ENCODE results near the gene PIM1. TPM values are rescaled to one million over a fixed set of nuclear protein-coding genes. Genes with fewer than 3 reads are reported as not detected.
A peak's percentile ranks its signal among the peaks of the same experiment; 100 is the strongest.

The PIM1 gene
- total RNA-seq, 1 experiment from 2014 or later, result 47.5 TPM

GRCh38 chr6:37221585-37222124 is 51.7 kb downstream of the PIM1 start:
- H3K56ac ChIP-seq (ENCODE audit: insufficient read length, low read depth, low read length), result no peak overlapping the region
- H3K14ac ChIP-seq (ENCODE audit: insufficient read depth, low read length), result no peak overlapping the region
- no peak overlapping the region for H3K23ac ChIP-seq (ENCODE audit: insufficient read length, low read depth, low read length)
- Mint-ChIP-seq H3K27ac (peak overlapping the region; percentile 88 to 96 (median 92); a peak in 6 of 7 replicates), H3K9me3 (no peaks in the 10 kb centered on the region), H3K4me3 (peak overlapping the region; percentile 79 to 90), H3K4me1 (peaks cover 12% of the 10 kb centered on the region in 2 experiments), H3K36me3 (ENCODE audit: insufficient read depth in 1 of 3, low read depth in 3 of 3) (no peaks in the 10 kb centered on the region), H3K27me3 (ENCODE audit: low read depth) (no peaks in the 10 kb centered on the region)
- no peak for TF ChIP-seq CTCF (conservative IDR thresholded peaks at IDR 0.05)
- H2BK120ac ChIP-seq (ENCODE audit: low read depth, low read length, poor library complexity, severe bottlenecking), result no peak overlapping the region
- H2BK20ac ChIP-seq (ENCODE audit: low read depth, low read length, poor library complexity, severe bottlenecking), result no peak overlapping the region
- no peak overlapping the region for H2BK12ac ChIP-seq (ENCODE audit: insufficient read length, low read depth, low read length)
- peak overlapping the region; percentile 45 for H2AFZ ChIP-seq (ENCODE audit: low read length)
- H4K91ac ChIP-seq (ENCODE audit: insufficient read length, low read depth, low read length), result no peak overlapping the region
- H3K4me2 ChIP-seq (ENCODE audit: insufficient read depth, insufficient read length, low read length), result peak overlapping the region; percentile 77
- no peak for DNase-seq
- H3K9me3 ChIP-seq (ENCODE audit: control insufficient read depth, low read depth, low read length), result no peaks in the 10 kb centered on the region
- H2BK15ac ChIP-seq (ENCODE audit: low read depth, low read length), result no peak overlapping the region
- H4K5ac ChIP-seq (ENCODE audit: insufficient read length, low read depth, low read length), result no peak overlapping the region
- H3K79me1 ChIP-seq (ENCODE audit: insufficient read depth, low read depth, low read length, poor library complexity, severe bottlenecking), result no peaks in the 10 kb centered on the region
- WGBS (ENCODE audit: extremely low coverage, insufficient read length, low lambda C conversion rate), result no CpG with 5 or more reads among the region's 6 CpGs
- no peak overlapping the region for H2BK5ac ChIP-seq (ENCODE audit: insufficient read length, low read length)
- no peak overlapping the region for H3K27ac ChIP-seq (ENCODE audit: insufficient read length, low read depth, low read length)
- H3K4me1 ChIP-seq (ENCODE audit: insufficient read depth, low read length), result no peaks in the 10 kb centered on the region
- no peak overlapping the region for H3T11ph ChIP-seq (ENCODE audit: low read length)
- H3K23me2 ChIP-seq (ENCODE audit: insufficient read length, low read depth, low read length, poor library complexity, severe bottlenecking), result peaks cover 3% of the 10 kb centered on the region
- no peak overlapping the region for H2AK5ac ChIP-seq (ENCODE audit: insufficient read length, low read length)
- H3K4ac ChIP-seq (ENCODE audit: low read depth, low read length), result no peak overlapping the region
- peak overlapping the region; percentile 41 for H3K9ac ChIP-seq (ENCODE audit: extremely low read depth, insufficient read length, low read length)
- no peak overlapping the region for H3K18ac ChIP-seq (ENCODE audit: insufficient read length, low read depth, low read length)
- H4K8ac ChIP-seq (replicated peaks; ENCODE audit: insufficient read length, low read depth, low read length), result no peak overlapping the region
- no peaks in the 10 kb centered on the region for H3K27me3 ChIP-seq (ENCODE audit: insufficient read depth, low read length)
- H4K20me1 ChIP-seq (ENCODE audit: control insufficient read depth, insufficient read depth, insufficient read length), result no peaks in the 10 kb centered on the region
- no peaks in the 10 kb centered on the region for H3K79me2 ChIP-seq (ENCODE audit: insufficient read depth, low read length)
